OCI-LY7 (cell line): ENCODE results near the gene CLEC2B.

Source experiments
- CTCF ChIP-seq: fragments of 200-600 bp; sonication (generic); conservative IDR thresholded peaks from 2 replicates; pipeline ENCODE4 v1.5.1; 2014; ENCODE audit warnings: mild to moderate bottlenecking, antibody characterized with exemption, low read length, moderate library complexity, mixed read lengths
- EZH2phosphoT487 ChIP-seq: fragments of 200-600 bp; sonication (generic); IDR thresholded peaks from 2 replicates; pipeline ENCODE4 v1.6.1; 2018; ENCODE audit warnings: low read depth, borderline replicate concordance, mild to moderate bottlenecking, mixed run types, antibody characterized with exemption, low read length, moderate library complexity, mixed read lengths

GRCh38 chr12:9866860-9867269, 2.3 kb downstream of the CLEC2B start:
- TF ChIP-seq CTCF (no peak), EZH2phosphoT487 (no peak)
